Parathyroid adenoma (tissue), 2 donors: ENCODE measurements around the gene LRRC8E.

Experiments used
- H2AFZ ChIP-seq: fragments of 300-600 bp; sonication (generic); one replicate; pipeline ENCODE4 v1.7.0; 2017; ENCODE audit warnings: antibody characterized with exemption, mild to moderate bottlenecking
- H3K27ac ChIP-seq: fragments of 300-600 bp; sonication (generic); one replicate; pipeline ENCODE4 v1.7.0; 2017
- H3K27me3 ChIP-seq: fragments of 300-600 bp; sonication (generic); one replicate; pipeline ENCODE4 v1.7.0; 2017; ENCODE audit warnings: low read length; ENCODE audit not compliant: control insufficient read depth, insufficient read depth
- H3K36me3 ChIP-seq: fragments of 300-600 bp; sonication (generic); one replicate; pipeline ENCODE4 v1.7.0; 2017; ENCODE audit warnings: low read length; ENCODE audit not compliant: control insufficient read depth, insufficient read depth
- H3K4me1 ChIP-seq: fragments of 300-600 bp; sonication (generic); one replicate; pipeline ENCODE4 v1.7.0; 2017; ENCODE audit warnings: control low read depth
- H3K4me2 ChIP-seq: fragments of 300-600 bp; sonication (generic); one replicate; pipeline ENCODE4 v1.7.0; 2017; ENCODE audit warnings: low read length
- H3K4me3 ChIP-seq: fragments of 300-600 bp; sonication (generic); one replicate; pipeline ENCODE4 v1.7.0; 2017; ENCODE audit warnings: low read depth, low read length
- H3K79me2 ChIP-seq: fragments of 300-600 bp; sonication (generic); one replicate; pipeline ENCODE4 v1.7.0; 2017; ENCODE audit warnings: control low read depth
- H3K9ac ChIP-seq: fragments of 300-600 bp; sonication (generic); one replicate; pipeline ENCODE4 v1.7.0; 2017; ENCODE audit warnings: mild to moderate bottlenecking
- H3K9me3 ChIP-seq: fragments of 300-600 bp; sonication (generic); one replicate; pipeline ENCODE4 v1.7.0; 2017; ENCODE audit warnings: low read length; ENCODE audit not compliant: control insufficient read depth
- CTCF ChIP-seq: fragments of 300-600 bp; sonication (generic); IDR thresholded peaks from one replicate; pipeline ENCODE4 v1.7.0; 2017; ENCODE audit warnings: antibody characterized with exemption, mild to moderate bottlenecking
- donor health status: primary hyperparathyroidism.

The LRRC8E gene

GRCh38 chr19:7924651-7925170, 36.4 kb downstream of the LRRC8E start:
- no peak for TF ChIP-seq CTCF
- Histone ChIP-seq H2AFZ (peak overlapping the region; percentile 38), H3K36me3 (no peaks in the 10 kb centered on the region), H3K4me3 (no peak overlapping the region), H3K9ac (no peak overlapping the region), H3K4me1 (peaks cover 9% of the 10 kb centered on the region), H3K9me3 (no peaks in the 10 kb centered on the region), H3K27me3 (no peaks in the 10 kb centered on the region), H3K79me2 (no peaks in the 10 kb centered on the region), H3K27ac (no peak overlapping the region), H3K4me2 (peak overlapping the region; percentile 69)

GRCh38 chr19:7925171-7925851, 37.0 kb downstream of the LRRC8E start:
- H2AFZ ChIP-seq = peak overlapping the region; percentile 38
- H3K27me3 ChIP-seq = no peaks in the 10 kb centered on the region
- peak; percentile 85 for TF ChIP-seq CTCF
- H3K9me3 ChIP-seq = no peaks in the 10 kb centered on the region
- H3K4me1 ChIP-seq = peaks cover 7% of the 10 kb centered on the region
- peak overlapping the region; percentile 20 for H3K4me3 ChIP-seq
- H3K27ac ChIP-seq = no peak overlapping the region
- H3K9ac ChIP-seq = no peak overlapping the region
- H3K36me3 ChIP-seq = no peaks in the 10 kb centered on the region
- peak overlapping the region; percentile 69 for H3K4me2 ChIP-seq
- no peaks in the 10 kb centered on the region for H3K79me2 ChIP-seq

- no peaks in the 10 kb centered on the region for H3K9me3 ChIP-seq
- H3K9ac ChIP-seq = no peak within 1 kb of the TSS
- H3K79me2 ChIP-seq = no peaks in the 10 kb centered on the region
- no peaks in the 10 kb centered on the region for H3K27me3 ChIP-seq
- no peak for TF ChIP-seq CTCF
- H3K27ac ChIP-seq = no peak within 1 kb of the TSS
- H3K4me3 ChIP-seq = peak within 1 kb of the TSS; percentile 37
- H2AFZ ChIP-seq = peak within 1 kb of the TSS; percentile 38
- H3K4me1 ChIP-seq = peaks cover 7% of the 10 kb centered on the region
- H3K4me2 ChIP-seq = peak within 1 kb of the TSS; percentile 69
- no peaks in the 10 kb centered on the region for H3K36me3 ChIP-seq
Observed at GRCh38 chr19:7926021-7926726, 37.9 kb downstream of the LRRC8E start, which contains the start of gene CTXN1. Gene CTXN1, minus strand, starts transcription at chr19:7926135. Its CDS starts 597 bp downstream, at chr19:7925538.

- no peak for TF ChIP-seq CTCF
- no peak overlapping the region for H3K27ac ChIP-seq
- peaks cover 7% of the 10 kb centered on the region for H3K4me1 ChIP-seq
Observed at GRCh38 chr19:7926727-7927604, 38.7 kb downstream of the LRRC8E start.

More at GRCh38 chr19:7926727-7927604, 38.7 kb downstream of the LRRC8E start:
- H3K79me2 ChIP-seq = no peaks in the 10 kb centered on the region
- no peaks in the 10 kb centered on the region for H3K9me3 ChIP-seq
- H3K9ac ChIP-seq = no peak overlapping the region
- no peak overlapping the region for H3K4me2 ChIP-seq
- no peaks in the 10 kb centered on the region for H3K36me3 ChIP-seq
- H3K27me3 ChIP-seq = no peaks in the 10 kb centered on the region
- no peak overlapping the region for H2AFZ ChIP-seq
- H3K4me3 ChIP-seq = no peak overlapping the region
